A549 (cell line): ENCODE results near the gene PTOV1. TPM values are rescaled to one million over a fixed set of nuclear protein-coding genes. Genes with fewer than 3 reads are reported as not detected.

Source experiments
- ATAC-seq, 2 experiments: fragments of 200-7000 bp in 1 of 2; fragments of >200 bp in 1 of 2; cut with Nextera tagmentation in 1 of 2; cut with Tn5 transposase in 1 of 2; 3 replicates each; pipeline versions ENCODE4 v1.8.0 to v1.9.1; 2018 to 2020; ENCODE audit warnings: mild to moderate bottlenecking in 1 of 2, moderate library complexity in 1 of 2
- CTCF ChIA-PET: fragments of 300-600 bp; sonication (Branson Sonifier 250); formaldehyde crosslinking; extraction: SDS; loops from one replicate; lab custom pipeline; 2021; ENCODE audit warnings: antibody characterized with exemption, inconsistent platforms; lab: Yijun Ruan, JAX
- POLR2A ChIA-PET: fragments of 350-600 bp; formaldehyde crosslinking; extraction: SDS; loops from one replicate; lab custom pipeline; 2021; ENCODE audit warnings: antibody characterized with exemption, inconsistent platforms; lab: Yijun Ruan, JAX
- DNase-seq, 2 experiments: peaks; one replicate each; pipeline versions ENCODE4 v3.0.0 to v3.0.0-alpha.2; 2011 to 2016; ENCODE audit warnings: low read depth in 1 of 2, low spot score in 1 of 2
- FAIRE-seq: peaks from 2 replicates; lab custom pipeline; 2011; peaks lifted over from hg19 to GRCh38; lab: Jason Lieb, UNC
- H3K27ac ChIP-seq, 2 experiments: fragments of >200 bp; sonication (Bioruptor Twin); formaldehyde crosslinking; 3 replicates each; pipeline ENCODE4 v1.5.1; 2016 to 2017
- H3K4me1 ChIP-seq: fragments of >200 bp; sonication (Bioruptor Twin); formaldehyde crosslinking; 3 replicates; pipeline ENCODE4 v1.6.1; 2016
- H3K4me2 ChIP-seq: fragments of >200 bp; sonication (Bioruptor Twin); formaldehyde crosslinking; 3 replicates; pipeline ENCODE4 v1.6.1; 2016
- H3K4me3 ChIP-seq: fragments of >200 bp; sonication (Bioruptor Twin); formaldehyde crosslinking; 3 replicates; pipeline ENCODE4 v1.5.1; 2016
- H3K9me3 ChIP-seq: fragments of >200 bp; sonication (Bioruptor Twin); formaldehyde crosslinking; 3 replicates; pipeline ENCODE4 v1.6.1; 2016
- CBX2 ChIP-seq: fragments of 200-600 bp; sonication (generic); IDR thresholded peaks from 2 replicates; pipeline ENCODE4 v1.6.1; 2016; ENCODE audit warnings: low read depth, mild to moderate bottlenecking, borderline replicate concordance
- CBX8 ChIP-seq: fragments of 200-600 bp; sonication (generic); IDR thresholded peaks from 2 replicates; pipeline ENCODE4 v1.6.1; 2016
- CEBPB ChIP-seq, 2 experiments: fragments of >200 bp in 1 of 2; sonication (Bioruptor Twin) in 1 of 2; formaldehyde crosslinking in 1 of 2; IDR thresholded peaks; 2 replicates each; pipeline ENCODE4 v1.6.1; 2012 to 2016
- EHMT2 ChIP-seq: fragments of 200-600 bp; sonication (generic); IDR thresholded peaks from 2 replicates; pipeline ENCODE4 v1.6.1; 2016; ENCODE audit warnings: antibody characterized with exemption, low read depth, mild to moderate bottlenecking, moderate library complexity
- FOXS1 ChIP-seq: fragments of 250-450 bp; sonication (Bioruptor Pico); IDR thresholded peaks from 2 replicates; pipeline ENCODE4 v1.5.0; 2020; ENCODE audit warnings: mild to moderate bottlenecking, moderate library complexity
- JUNB ChIP-seq: fragments of >200 bp; sonication (Bioruptor Twin); formaldehyde crosslinking; IDR thresholded peaks from 2 replicates; pipeline ENCODE4 v1.6.1; 2016
- KDM1A ChIP-seq: fragments of 200-600 bp; sonication (generic); IDR thresholded peaks from 2 replicates; pipeline ENCODE4 v1.6.1; 2016; ENCODE audit warnings: low read depth, mild to moderate bottlenecking
- MAFK ChIP-seq: fragments of 450-650 bp; IDR thresholded peaks from 2 replicates; pipeline ENCODE4 v1.6.1; 2014; ENCODE audit not compliant: partially characterized antibody
- NR3C1 ChIP-seq: fragments of >200 bp; sonication (Bioruptor Twin); formaldehyde crosslinking; IDR thresholded peaks from 3 replicates; pipeline ENCODE4 v1.6.1; 2017
- POLR2AphosphoS2 ChIP-seq: conservative IDR thresholded peaks from 2 replicates; pipeline ENCODE4 v1.6.1; 2012; ENCODE audit warnings: low read length, improper control_type of control experiment, inconsistent platforms
- RARB ChIP-seq: fragments of 250-450 bp; sonication (Bioruptor Pico); IDR thresholded peaks from 2 replicates; pipeline ENCODE4 v1.8.0; 2021; ENCODE audit warnings: mild to moderate bottlenecking, moderate library complexity
- REST ChIP-seq: fragments of 200-600 bp; sonication (generic); IDR thresholded peaks from 2 replicates; pipeline ENCODE4 v1.6.1; 2016; ENCODE audit warnings: antibody characterized with exemption, mild to moderate bottlenecking, moderate library complexity
- RNF2 ChIP-seq: fragments of 200-600 bp; sonication (generic); IDR thresholded peaks from 2 replicates; pipeline ENCODE4 v1.6.1; 2016; ENCODE audit warnings: low read depth, mild to moderate bottlenecking, antibody characterized with exemption, moderate library complexity, borderline replicate concordance
- ZNF302 ChIP-seq: fragments of 250-450 bp; sonication (Bioruptor Pico); IDR thresholded peaks from 2 replicates; pipeline ENCODE4 v1.9.0; 2021; ENCODE audit warnings: inconsistent platforms, mild to moderate bottlenecking, moderate library complexity
- ZSCAN20 ChIP-seq: fragments of 250-450 bp; sonication (Bioruptor Pico); IDR thresholded peaks from 2 replicates; pipeline ENCODE4 v1.8.0; 2022; ENCODE audit warnings: mild to moderate bottlenecking, moderate library complexity
- WGBS: methylation state at CpG from one replicate; pipeline ENCODE4 v1.1.6; 2017; ENCODE audit errors: missing lambda C conversion rate; 5-methylcytosine and 5-hydroxymethylcytosine counted together
- polyA plus RNA-seq, 4 experiments: library from polyadenylated mRNA; depleted of rRNA in 3 of 4; stranded (reverse); fragments of >200 nt; fragmentation: RNase III in 1 of 4; extraction: RNeasy Plus Mini Kit Qiagen cat#74134 plus additional on column Dnase treatment in 1 of 4; gene quantifications; 2 replicates in 3 of 4; 3 replicates in 1 of 4; pipeline ENCODE4 v1.2.3, GENCODE V29; 2011 to 2017
- TF ChIP-seq, protein P1 (sequence below): fragments of >200 bp; sonication (Bioruptor Twin); formaldehyde crosslinking; IDR thresholded peaks from 3 replicates; pipeline ENCODE4 v1.5.1; 2016
- TF ChIP-seq, protein P2 (sequence below): fragments of 250-450 bp; sonication (Bioruptor Pico); IDR thresholded peaks from 2 replicates; pipeline ENCODE4 v1.5.0; 2021; ENCODE audit warnings: mild to moderate bottlenecking, moderate library complexity, borderline replicate concordance

PTOV1 gene
- polyA plus RNA-seq, 2 of the 4 experiments (the other 2 are of a cell fraction): 27.7 to 147 TPM

DNA sequence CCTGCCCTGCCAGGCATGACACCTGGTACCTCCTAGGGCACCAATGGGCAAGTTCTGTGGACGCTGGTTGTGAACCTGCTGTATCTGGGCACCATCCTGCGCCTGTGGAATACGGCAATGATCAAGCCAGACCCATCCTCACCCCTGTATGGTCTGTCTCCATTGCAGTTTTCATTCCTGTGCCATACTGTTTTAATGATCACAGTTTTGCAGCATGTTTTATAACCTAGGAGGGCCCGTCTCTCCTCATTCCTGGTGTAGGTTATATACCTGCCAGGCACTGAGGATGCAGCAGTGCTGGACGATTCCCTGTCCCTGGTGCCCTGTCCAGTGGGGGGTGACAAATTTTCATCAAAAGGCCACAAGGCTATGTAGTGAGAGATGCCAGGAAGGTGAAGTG lies 32.1 kb downstream of the PTOV1 start:
- H3K9me3 ChIP-seq: peaks cover 10% of the 10 kb centered on the region
- ATAC-seq (no peak), DNase-seq (no peak), FAIRE-seq (no peak)
- no peak for TF ChIP-seq ZNF302 (CRISPR knock-in tag)
- TF ChIP-seq KDM1A: peak; percentile 85; the same call in 1 of the 2 replicates
- TF ChIP-seq POLR2AphosphoS2: no peak
- TF ChIP-seq NR3C1: no peak
- no peak for TF ChIP-seq MAFK
- no peak for TF ChIP-seq RARB (CRISPR knock-in tag)
- WGBS: 92% methylated on average over 5 of the region's 5 CpGs
- H3K27ac ChIP-seq: no peak overlapping the region
- H3K4me1 ChIP-seq: peaks cover 11% of the 10 kb centered on the region
- no peak overlapping the region for H3K4me3 ChIP-seq
- CTCF ChIA-PET: interaction anchor here (2.2 kb wide), 1 partner anchor 14 kb away, joined by 6 read pairs; the partner anchor contains the start of gene IL4I1
- H3K4me2 ChIP-seq: no peak overlapping the region
- POLR2A ChIA-PET: no interaction called here

DNA sequence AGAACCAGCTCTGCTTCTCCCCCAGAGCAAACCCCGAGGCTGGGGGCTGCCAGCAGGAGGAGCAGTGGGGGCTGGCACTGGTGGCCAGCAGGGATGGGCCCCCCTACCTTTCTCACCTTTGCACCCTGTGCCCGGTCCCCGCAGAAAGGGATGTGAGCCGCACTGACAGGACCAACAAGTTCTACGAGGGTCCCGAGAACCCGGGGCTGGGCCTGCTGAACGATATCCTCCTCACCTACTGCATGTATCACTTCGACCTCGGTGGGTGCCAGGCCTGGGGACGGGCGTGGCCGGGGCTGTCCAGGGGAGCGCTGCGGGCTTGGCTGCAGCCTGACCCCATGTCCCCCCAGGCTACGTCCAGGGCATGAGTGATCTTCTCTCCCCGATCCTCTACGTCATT lies 33.1 kb downstream of the PTOV1 start:
- ChIA-PET POLR2A (no interaction called here), CTCF (interaction anchor here (2.2 kb wide), 1 partner anchor 13 kb away, joined by 6 read pairs; the partner anchor contains the start of gene IL4I1)
- TF ChIP-seq EHMT2 (no peak), FOXS1 (no peak), CEBPB (IDR thresholded peaks at IDR 0.05) (no peak), JUNB (no peak), RNF2 (no peak), CBX8 (no peak), CBX2 (no peak), REST (no peak), ZSCAN20 (CRISPR knock-in tag) (no peak)
- TF ChIP-seq, protein P1, sequence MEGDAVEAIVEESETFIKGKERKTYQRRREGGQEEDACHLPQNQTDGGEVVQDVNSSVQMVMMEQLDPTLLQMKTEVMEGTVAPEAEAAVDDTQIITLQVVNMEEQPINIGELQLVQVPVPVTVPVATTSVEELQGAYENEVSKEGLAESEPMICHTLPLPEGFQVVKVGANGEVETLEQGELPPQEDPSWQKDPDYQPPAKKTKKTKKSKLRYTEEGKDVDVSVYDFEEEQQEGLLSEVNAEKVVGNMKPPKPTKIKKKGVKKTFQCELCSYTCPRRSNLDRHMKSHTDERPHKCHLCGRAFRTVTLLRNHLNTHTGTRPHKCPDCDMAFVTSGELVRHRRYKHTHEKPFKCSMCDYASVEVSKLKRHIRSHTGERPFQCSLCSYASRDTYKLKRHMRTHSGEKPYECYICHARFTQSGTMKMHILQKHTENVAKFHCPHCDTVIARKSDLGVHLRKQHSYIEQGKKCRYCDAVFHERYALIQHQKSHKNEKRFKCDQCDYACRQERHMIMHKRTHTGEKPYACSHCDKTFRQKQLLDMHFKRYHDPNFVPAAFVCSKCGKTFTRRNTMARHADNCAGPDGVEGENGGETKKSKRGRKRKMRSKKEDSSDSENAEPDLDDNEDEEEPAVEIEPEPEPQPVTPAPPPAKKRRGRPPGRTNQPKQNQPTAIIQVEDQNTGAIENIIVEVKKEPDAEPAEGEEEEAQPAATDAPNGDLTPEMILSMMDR: no peak
- TF ChIP-seq, protein P2, sequence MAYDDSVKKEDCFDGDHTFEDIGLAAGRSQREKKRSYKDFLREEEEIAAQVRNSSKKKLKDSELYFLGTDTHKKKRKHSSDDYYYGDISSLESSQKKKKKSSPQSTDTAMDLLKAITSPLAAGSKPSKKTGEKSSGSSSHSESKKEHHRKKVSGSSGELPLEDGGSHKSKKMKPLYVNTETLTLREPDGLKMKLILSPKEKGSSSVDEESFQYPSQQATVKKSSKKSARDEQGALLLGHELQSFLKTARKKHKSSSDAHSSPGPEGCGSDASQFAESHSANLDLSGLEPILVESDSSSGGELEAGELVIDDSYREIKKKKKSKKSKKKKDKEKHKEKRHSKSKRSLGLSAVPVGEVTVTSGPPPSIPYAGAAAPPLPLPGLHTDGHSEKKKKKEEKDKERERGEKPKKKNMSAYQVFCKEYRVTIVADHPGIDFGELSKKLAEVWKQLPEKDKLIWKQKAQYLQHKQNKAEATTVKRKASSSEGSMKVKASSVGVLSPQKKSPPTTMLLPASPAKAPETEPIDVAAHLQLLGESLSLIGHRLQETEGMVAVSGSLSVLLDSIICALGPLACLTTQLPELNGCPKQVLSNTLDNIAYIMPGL: no peak
- Histone ChIP-seq H3K4me1 (peaks cover 2% of the 10 kb centered on the region; the same call in 2 of the 3 replicates), H3K4me2 (no peak overlapping the region), H3K27ac (peak overlapping the region in 1 of 2 experiments; percentile 53; a peak in 2 of 6 replicates), H3K4me3 (no peak overlapping the region), H3K9me3 (peaks cover 10% of the 10 kb centered on the region)
- no peak for DNase-seq
- WGBS: 92% methylated on average over 18 of the region's 18 CpGs
- FAIRE-seq: no peak
- ATAC-seq: no peak
